ENCODE results near the gene ARHGAP24. TPM values are rescaled to one million over a fixed set of nuclear protein-coding genes. Genes with fewer than 3 reads are reported as not detected.

ARHGAP24 gene
- total RNA-seq, 2 donors from 2014 or later = 4.2 to 5.2 TPM

DNA sequence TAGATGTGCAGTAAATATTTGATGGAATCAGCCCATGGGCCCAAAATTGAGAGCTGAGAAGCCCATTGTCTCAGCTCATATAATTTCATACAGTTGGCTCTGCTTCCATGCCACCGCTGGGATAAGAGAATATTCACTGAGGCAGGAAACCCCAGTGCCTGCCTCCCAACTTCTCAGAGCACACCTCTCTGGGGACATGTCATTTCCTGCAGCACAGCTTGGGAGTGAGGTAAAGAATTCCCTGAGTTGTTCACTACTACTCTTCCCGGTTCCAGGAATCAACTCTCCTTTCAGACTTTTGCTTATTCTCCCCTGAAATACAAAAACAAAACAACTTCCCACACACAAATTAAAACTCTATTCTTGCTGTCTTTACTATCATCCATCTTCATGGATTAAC, 495.6 kb downstream of the ARHGAP24 start:
- Histone ChIP-seq H3K27me3 (no peaks in the 10 kb centered on the region), H3K9ac (ENCODE audit: low read depth in 2 of 2, low read length in 2 of 2) (no peak overlapping the region), H3K9me3 (no peaks in the 10 kb centered on the region), H3K27ac (no peak overlapping the region), H3K4me3 (no peak overlapping the region), H3K4me1 (no peaks in the 10 kb centered on the region), H3K36me3 (no peaks in the 10 kb centered on the region)
- TF ChIP-seq, protein P1, sequence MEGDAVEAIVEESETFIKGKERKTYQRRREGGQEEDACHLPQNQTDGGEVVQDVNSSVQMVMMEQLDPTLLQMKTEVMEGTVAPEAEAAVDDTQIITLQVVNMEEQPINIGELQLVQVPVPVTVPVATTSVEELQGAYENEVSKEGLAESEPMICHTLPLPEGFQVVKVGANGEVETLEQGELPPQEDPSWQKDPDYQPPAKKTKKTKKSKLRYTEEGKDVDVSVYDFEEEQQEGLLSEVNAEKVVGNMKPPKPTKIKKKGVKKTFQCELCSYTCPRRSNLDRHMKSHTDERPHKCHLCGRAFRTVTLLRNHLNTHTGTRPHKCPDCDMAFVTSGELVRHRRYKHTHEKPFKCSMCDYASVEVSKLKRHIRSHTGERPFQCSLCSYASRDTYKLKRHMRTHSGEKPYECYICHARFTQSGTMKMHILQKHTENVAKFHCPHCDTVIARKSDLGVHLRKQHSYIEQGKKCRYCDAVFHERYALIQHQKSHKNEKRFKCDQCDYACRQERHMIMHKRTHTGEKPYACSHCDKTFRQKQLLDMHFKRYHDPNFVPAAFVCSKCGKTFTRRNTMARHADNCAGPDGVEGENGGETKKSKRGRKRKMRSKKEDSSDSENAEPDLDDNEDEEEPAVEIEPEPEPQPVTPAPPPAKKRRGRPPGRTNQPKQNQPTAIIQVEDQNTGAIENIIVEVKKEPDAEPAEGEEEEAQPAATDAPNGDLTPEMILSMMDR (IDR thresholded peaks at IDR 0.05) = no peak
- intact Hi-C loops (cut with DNase I) = no loop called here
- DNase-seq = no peak

- no peaks in the 10 kb centered on the region for H3K9me3 ChIP-seq
- intact Hi-C loops (cut with DNase I) = no loop called here
- no peak overlapping the region for H3K4me3 ChIP-seq
- H3K36me3 ChIP-seq = no peaks in the 10 kb centered on the region
- no peak overlapping the region for H3K9ac ChIP-seq (ENCODE audit: low read depth in 2 of 2, low read length in 2 of 2)
- no peaks in the 10 kb centered on the region for H3K4me1 ChIP-seq
- H3K27ac ChIP-seq = no peak overlapping the region
- H3K27me3 ChIP-seq = no peaks in the 10 kb centered on the region
- DNase-seq = no peak
- TF ChIP-seq, protein P1 (IDR thresholded peaks at IDR 0.05) = no peak
Observed at GRCh38 chr4:85979276-85979675, 504.3 kb downstream of the ARHGAP24 start.

GRCh38 chr4:85986266-85986665, 511.3 kb downstream of the ARHGAP24 start:
- Histone ChIP-seq H3K36me3 (no peaks in the 10 kb centered on the region), H3K4me1 (no peaks in the 10 kb centered on the region), H3K27me3 (no peaks in the 10 kb centered on the region), H3K9ac (ENCODE audit: low read depth in 2 of 2, low read length in 2 of 2) (no peak overlapping the region), H3K9me3 (no peaks in the 10 kb centered on the region), H3K4me3 (no peak overlapping the region), H3K27ac (no peak overlapping the region)
- DNase-seq = no peak
- TF ChIP-seq, protein P1 (IDR thresholded peaks at IDR 0.05) = no peak
- intact Hi-C loops (cut with DNase I) = no loop called here

DNA sequence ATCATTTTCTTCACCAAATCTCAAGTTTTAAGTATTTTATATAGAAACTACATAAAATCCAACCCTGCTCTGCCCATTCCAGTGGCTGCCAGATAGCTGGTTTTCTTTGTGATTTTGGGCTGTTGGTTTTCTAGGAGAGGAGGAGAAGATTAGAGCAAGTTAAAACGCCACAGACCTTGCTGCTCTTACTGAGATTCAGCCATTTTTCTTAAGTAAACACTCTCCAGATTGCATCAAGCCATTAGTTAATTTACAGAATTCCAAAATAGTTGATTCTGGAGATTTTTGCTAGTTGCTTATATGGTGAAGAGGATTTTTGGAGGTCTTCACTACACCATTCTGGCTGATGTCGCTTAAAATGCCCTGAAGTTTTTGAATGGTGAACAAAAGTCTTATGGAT, 518.7 kb downstream of the ARHGAP24 start:
- Histone ChIP-seq H3K27me3 (no peaks in the 10 kb centered on the region), H3K4me3 (no peak overlapping the region), H3K9ac (ENCODE audit: low read depth in 2 of 2, low read length in 2 of 2) (no peak overlapping the region), H3K36me3 (no peaks in the 10 kb centered on the region), H3K27ac (no peak overlapping the region), H3K4me1 (no peaks in the 10 kb centered on the region), H3K9me3 (no peaks in the 10 kb centered on the region)
- DNase-seq = no peak
- intact Hi-C loops (cut with DNase I) = no loop called here
- TF ChIP-seq, protein P1 (IDR thresholded peaks at IDR 0.05) = no peak

- TF ChIP-seq, protein P1 (IDR thresholded peaks at IDR 0.05) = no peak
- H3K36me3 ChIP-seq = no peaks in the 10 kb centered on the region
- H3K27ac ChIP-seq = no peak overlapping the region
- no peaks in the 10 kb centered on the region for H3K4me1 ChIP-seq
- H3K9ac ChIP-seq (ENCODE audit: low read depth in 2 of 2, low read length in 2 of 2) = no peak overlapping the region
- DNase-seq = no peak
- intact Hi-C loops (cut with DNase I) = no loop called here
- no peak overlapping the region for H3K4me3 ChIP-seq
- H3K27me3 ChIP-seq = no peaks in the 10 kb centered on the region
- H3K9me3 ChIP-seq = no peaks in the 10 kb centered on the region
Observed at GRCh38 chr4:85994576-85994975, 519.6 kb downstream of the ARHGAP24 start.

- TF ChIP-seq, protein P1 (IDR thresholded peaks at IDR 0.05) = no peak
- Histone ChIP-seq H3K27ac (no peak overlapping the region), H3K9me3 (no peaks in the 10 kb centered on the region), H3K27me3 (no peaks in the 10 kb centered on the region), H3K9ac (ENCODE audit: low read depth in 2 of 2, low read length in 2 of 2) (no peak overlapping the region), H3K36me3 (no peaks in the 10 kb centered on the region), H3K4me1 (no peaks in the 10 kb centered on the region), H3K4me3 (no peak overlapping the region)
- no peak for DNase-seq
- intact Hi-C loops (cut with DNase I) = no loop called here
Observed at GRCh38 chr4:85995361-85995760, 520.4 kb downstream of the ARHGAP24 start.

Measured in colonic mucosa (tissue), 4 donors.